Esophagus muscularis mucosa (tissue), 4 donors: ENCODE results near the gene CABLES1. TPM values are rescaled to one million over a fixed set of nuclear protein-coding genes. Genes with fewer than 3 reads are reported as not detected.

Source experiments
- DNase-seq: peaks from one replicate; pipeline ENCODE4 v3.0.0-alpha.2; 2017; ENCODE audit errors: extremely low spot score
- H3K27ac ChIP-seq, 4 donors: fragments of 200-600 bp; sonication (generic); replicated peaks in 1 of 4; 1 replicate in 3 of 4; 2 replicates in 1 of 4; pipeline ENCODE4 v1.5.1; 2016 to 2019; ENCODE audit warnings: mild to moderate bottlenecking in 1 of 4
- H3K27me3 ChIP-seq, 4 donors: fragments of 200-600 bp; sonication (generic); one replicate each; pipeline versions ENCODE4 v1.5.1 to v1.6.0; 2016 to 2019
- H3K36me3 ChIP-seq, 4 donors: fragments of 200-600 bp; sonication (generic); one replicate each; pipeline ENCODE4 v1.5.1; 2016 to 2019
- H3K4me1 ChIP-seq, 4 donors: fragments of 200-600 bp; sonication (generic); one replicate each; pipeline ENCODE4 v1.5.1; 2016 to 2019
- H3K4me3 ChIP-seq, 4 donors: fragments of 200-600 bp; sonication (generic); 1 replicate in 2 of 4; 2 replicates in 2 of 4; pipeline ENCODE4 v1.5.1; 2016 to 2019; ENCODE audit warnings: mild to moderate bottlenecking in 4 of 4, moderate library complexity in 1 of 4
- H3K9me3 ChIP-seq, 4 donors: fragments of 200-600 bp; sonication (generic); 1 replicate in 3 of 4; 2 replicates in 1 of 4; pipeline ENCODE4 v1.5.1; 2016 to 2019
- EP300 ChIP-seq: sonication (generic); formaldehyde crosslinking; IDR thresholded peaks from one replicate; pipeline ENCODE4 v1.6.1; 2017; ENCODE audit warnings: antibody characterized with exemption
- POLR2A ChIP-seq: fragments of 450-650 bp; IDR thresholded peaks from one replicate; pipeline ENCODE4 v1.6.1; 2017; ENCODE audit warnings: antibody characterized with exemption, moderate library complexity, mild to moderate bottlenecking, low read depth
- POLR2AphosphoS5 ChIP-seq, 2 donors: sonication (generic); formaldehyde crosslinking; IDR thresholded peaks; one replicate each; pipeline ENCODE4 v1.6.1; 2017; ENCODE audit warnings: antibody characterized with exemption in 2 of 2
- WGBS: methylation state at CpG from one replicate; pipeline ENCODE4 v1.1.5; 2018; 5-methylcytosine and 5-hydroxymethylcytosine counted together
- intact Hi-C: fragments of 100-400 bp; cut with DNase I; formaldehyde crosslinking; loops from one replicate; pipeline ENCODE4 v1.15.1; 2023
- total RNA-seq, 4 donors: library from RNA; depleted of rRNA; stranded (reverse); fragments of >200 nt; gene quantifications; one replicate each; pipeline versions ENCODE4 v1.1.0 to v1.2.1, GENCODE V29; 2016
- TF ChIP-seq, protein P1 (sequence below), 3 experiments: fragments of 200-600 bp in 2 of 3; fragments of 450-650 bp in 1 of 3; sonication (generic) in 2 of 3; IDR thresholded peaks; one replicate each; pipeline ENCODE4 v1.5.1; 2017 to 2019; ENCODE audit warnings: antibody characterized with exemption in 3 of 3, mild to moderate bottlenecking in 2 of 3, moderate library complexity in 1 of 3

CABLES1 gene
- total RNA-seq, 4 donors from 2014 or later = 3.8 to 8.3 (median 6.4) TPM

- WGBS = 31% methylated on average over 10 of the region's 10 CpGs
- intact Hi-C loops = no loop called here
- Histone ChIP-seq H3K27me3 (no peaks in the 10 kb centered on the region), H3K4me3 (no peak overlapping the region), H3K4me1 (peaks cover 0 to 10% (median 3%) of the 10 kb centered on the region in 4 donors), H3K27ac (no peak overlapping the region), H3K9me3 (peaks cover 0 to 13% (median 0%) of the 10 kb centered on the region in 4 donors), H3K36me3 (no peaks in the 10 kb centered on the region)
- TF ChIP-seq POLR2AphosphoS5 (IDR thresholded peaks at IDR 0.05) (no peak), EP300 (no peak), POLR2A (no peak)
- TF ChIP-seq, protein P1, sequence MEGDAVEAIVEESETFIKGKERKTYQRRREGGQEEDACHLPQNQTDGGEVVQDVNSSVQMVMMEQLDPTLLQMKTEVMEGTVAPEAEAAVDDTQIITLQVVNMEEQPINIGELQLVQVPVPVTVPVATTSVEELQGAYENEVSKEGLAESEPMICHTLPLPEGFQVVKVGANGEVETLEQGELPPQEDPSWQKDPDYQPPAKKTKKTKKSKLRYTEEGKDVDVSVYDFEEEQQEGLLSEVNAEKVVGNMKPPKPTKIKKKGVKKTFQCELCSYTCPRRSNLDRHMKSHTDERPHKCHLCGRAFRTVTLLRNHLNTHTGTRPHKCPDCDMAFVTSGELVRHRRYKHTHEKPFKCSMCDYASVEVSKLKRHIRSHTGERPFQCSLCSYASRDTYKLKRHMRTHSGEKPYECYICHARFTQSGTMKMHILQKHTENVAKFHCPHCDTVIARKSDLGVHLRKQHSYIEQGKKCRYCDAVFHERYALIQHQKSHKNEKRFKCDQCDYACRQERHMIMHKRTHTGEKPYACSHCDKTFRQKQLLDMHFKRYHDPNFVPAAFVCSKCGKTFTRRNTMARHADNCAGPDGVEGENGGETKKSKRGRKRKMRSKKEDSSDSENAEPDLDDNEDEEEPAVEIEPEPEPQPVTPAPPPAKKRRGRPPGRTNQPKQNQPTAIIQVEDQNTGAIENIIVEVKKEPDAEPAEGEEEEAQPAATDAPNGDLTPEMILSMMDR (IDR thresholded peaks at IDR 0.05) = no peak
- no peak for DNase-seq
Observed at GRCh38 chr18:23114171-23114881, 21.0 kb upstream of the CABLES1 start.

DNA sequence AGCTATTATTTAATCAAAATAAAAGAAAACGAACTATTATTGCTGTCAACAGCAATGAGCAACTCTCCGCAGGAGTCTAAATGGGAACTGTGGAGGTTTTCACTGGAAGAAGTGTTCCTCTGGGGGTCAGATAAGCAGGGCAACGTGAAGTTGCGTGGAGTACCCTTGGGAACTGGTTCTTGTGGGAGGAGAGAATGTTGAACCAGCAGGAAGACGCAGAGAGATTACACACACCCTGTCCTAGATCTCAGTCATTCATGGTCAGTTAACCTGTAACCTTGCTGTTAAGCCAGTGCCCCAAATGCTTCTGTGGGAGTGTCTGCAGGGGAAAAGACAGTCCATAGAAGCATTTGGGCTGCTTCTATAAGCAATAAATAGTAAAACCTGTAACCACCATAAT, 20.4 kb upstream of the CABLES1 start:
- Histone ChIP-seq H3K36me3 (no peaks in the 10 kb centered on the region), H3K27me3 (no peaks in the 10 kb centered on the region), H3K4me3 (no peak overlapping the region), H3K27ac (no peak overlapping the region), H3K4me1 (peaks cover 0 to 10% (median 3%) of the 10 kb centered on the region in 4 donors), H3K9me3 (peaks cover 0 to 13% (median 0%) of the 10 kb centered on the region in 4 donors)
- intact Hi-C loops = no loop called here
- no peak for DNase-seq
- TF ChIP-seq EP300 (no peak), POLR2A (no peak), POLR2AphosphoS5 (IDR thresholded peaks at IDR 0.05) (no peak)
- 78% methylated on average over 5 of the region's 5 CpGs for WGBS

DNA sequence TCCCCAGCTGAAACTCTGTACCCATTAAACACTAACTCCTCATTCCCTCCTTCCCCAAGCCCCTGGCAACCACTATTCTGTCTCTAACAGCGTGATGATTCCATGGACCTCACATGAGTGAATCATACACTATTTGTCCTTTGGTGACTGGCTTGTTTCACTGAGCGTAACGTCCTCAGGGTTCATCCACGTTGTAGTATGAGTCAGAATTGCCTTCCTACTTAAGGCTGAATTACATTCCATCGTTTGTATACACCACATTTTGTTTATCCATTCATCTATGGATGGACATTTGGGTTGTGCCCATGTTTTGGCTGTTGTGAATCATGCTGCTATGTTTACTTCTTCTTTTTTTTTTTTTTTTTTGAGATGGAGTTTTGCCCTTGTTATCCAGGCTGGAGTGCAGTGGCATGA, 19.6 kb upstream of the CABLES1 start:
- Histone ChIP-seq H3K9me3 (peaks cover 0 to 13% (median 0%) of the 10 kb centered on the region in 4 donors), H3K36me3 (no peaks in the 10 kb centered on the region), H3K4me1 (peaks cover 0 to 10% (median 3%) of the 10 kb centered on the region in 4 donors), H3K4me3 (no peak overlapping the region), H3K27ac (no peak overlapping the region), H3K27me3 (no peaks in the 10 kb centered on the region)
- WGBS = 51% methylated on average over 5 of the region's 5 CpGs
- intact Hi-C loops = no loop called here
- TF ChIP-seq, protein P1 (IDR thresholded peaks at IDR 0.05) = no peak
- no peak for DNase-seq

DNA sequence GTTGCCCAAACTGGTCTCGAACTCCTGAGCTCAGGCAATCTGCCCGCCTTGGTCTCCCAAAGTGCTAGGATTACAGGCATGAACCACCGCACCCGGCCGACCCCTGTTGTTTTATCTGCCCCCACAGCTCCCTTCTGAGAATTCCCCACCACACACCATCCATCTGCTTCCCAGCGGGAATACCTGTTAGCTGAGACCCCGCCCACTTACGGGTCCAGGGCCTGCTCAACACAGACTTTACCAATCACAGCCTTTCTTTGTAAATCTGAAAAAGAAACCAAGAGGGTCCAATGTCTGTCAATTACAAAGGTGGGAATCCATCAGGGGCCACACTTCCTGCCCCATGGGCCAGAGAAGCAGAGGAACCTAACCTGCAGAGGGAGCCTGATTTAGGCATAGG, 14.2 kb upstream of the CABLES1 start:
- no peaks in the 10 kb centered on the region for H3K27me3 ChIP-seq
- no peak overlapping the region for H3K4me3 ChIP-seq
- no peak for DNase-seq
- H3K4me1 ChIP-seq = no peaks in the 10 kb centered on the region
- 84% methylated on average over 8 of the region's 8 CpGs for WGBS
- no peak for TF ChIP-seq EP300
- TF ChIP-seq, protein P1 (IDR thresholded peaks at IDR 0.05) = no peak
- TF ChIP-seq POLR2AphosphoS5 (IDR thresholded peaks at IDR 0.05) = no peak
- no peak overlapping the region for H3K27ac ChIP-seq
- intact Hi-C loops = no loop called here
- no peaks in the 10 kb centered on the region for H3K36me3 ChIP-seq
- no peaks in the 10 kb centered on the region for H3K9me3 ChIP-seq

GRCh38 chr18:23122334-23123229, 12.7 kb upstream of the CABLES1 start:
- TF ChIP-seq, protein P1 (IDR thresholded peaks at IDR 0.05) = no peak
- TF ChIP-seq POLR2AphosphoS5 (IDR thresholded peaks at IDR 0.05) (no peak), POLR2A (no peak), EP300 (no peak)
- DNase-seq = no peak
- Histone ChIP-seq H3K9me3 (no peaks in the 10 kb centered on the region), H3K36me3 (no peaks in the 10 kb centered on the region), H3K27me3 (no peaks in the 10 kb centered on the region), H3K4me3 (no peak overlapping the region), H3K27ac (no peak overlapping the region), H3K4me1 (no peaks in the 10 kb centered on the region)
- intact Hi-C loops = no loop called here
- WGBS = 80% methylated on average over 15 of the region's 15 CpGs
